ENCODE data around the gene DGCR2.

DNA sequence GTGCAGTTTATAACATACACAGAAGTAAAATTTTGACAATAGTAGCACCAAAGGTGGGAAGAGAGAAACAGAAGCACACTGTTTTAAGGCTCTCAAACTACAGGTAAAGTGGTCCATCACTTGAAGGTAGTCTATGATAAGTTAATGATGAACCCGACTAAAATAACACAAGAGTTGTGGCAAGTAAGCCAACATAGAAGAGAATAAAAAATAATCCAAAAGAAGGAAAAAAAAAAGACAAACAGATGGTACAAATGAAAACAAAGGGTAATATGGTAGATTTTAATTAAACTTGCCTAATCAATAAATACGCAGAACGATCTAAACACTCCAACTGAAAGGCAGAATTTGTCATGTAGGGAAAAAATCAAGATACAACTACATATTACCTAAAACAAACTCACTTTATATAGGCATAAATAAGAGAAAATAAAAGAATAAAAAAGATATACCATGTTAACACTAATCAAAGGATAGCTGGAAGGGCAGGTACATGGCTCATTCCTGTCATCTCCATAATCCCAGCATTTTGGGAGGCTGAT is 31.6 kb downstream of the DGCR2 start:
- TF ChIP-seq, protein P1, sequence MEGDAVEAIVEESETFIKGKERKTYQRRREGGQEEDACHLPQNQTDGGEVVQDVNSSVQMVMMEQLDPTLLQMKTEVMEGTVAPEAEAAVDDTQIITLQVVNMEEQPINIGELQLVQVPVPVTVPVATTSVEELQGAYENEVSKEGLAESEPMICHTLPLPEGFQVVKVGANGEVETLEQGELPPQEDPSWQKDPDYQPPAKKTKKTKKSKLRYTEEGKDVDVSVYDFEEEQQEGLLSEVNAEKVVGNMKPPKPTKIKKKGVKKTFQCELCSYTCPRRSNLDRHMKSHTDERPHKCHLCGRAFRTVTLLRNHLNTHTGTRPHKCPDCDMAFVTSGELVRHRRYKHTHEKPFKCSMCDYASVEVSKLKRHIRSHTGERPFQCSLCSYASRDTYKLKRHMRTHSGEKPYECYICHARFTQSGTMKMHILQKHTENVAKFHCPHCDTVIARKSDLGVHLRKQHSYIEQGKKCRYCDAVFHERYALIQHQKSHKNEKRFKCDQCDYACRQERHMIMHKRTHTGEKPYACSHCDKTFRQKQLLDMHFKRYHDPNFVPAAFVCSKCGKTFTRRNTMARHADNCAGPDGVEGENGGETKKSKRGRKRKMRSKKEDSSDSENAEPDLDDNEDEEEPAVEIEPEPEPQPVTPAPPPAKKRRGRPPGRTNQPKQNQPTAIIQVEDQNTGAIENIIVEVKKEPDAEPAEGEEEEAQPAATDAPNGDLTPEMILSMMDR (IDR thresholded peaks at IDR 0.05), result no peak
- TF ChIP-seq POLR2A (IDR thresholded peaks at IDR 0.05), result no peak

Data from adrenal gland (tissue), 5 donors.